Measurements from ENCODE around the gene PCDH15.

The PCDH15 gene

GRCh38 chr10:54060572-54060971, 740.5 kb downstream of the PCDH15 start:
- Histone ChIP-seq H3K36me3 (ENCODE audit: low read length) (no peaks in the 10 kb centered on the region), H3K27ac (ENCODE audit: low read depth, low read length) (no peak overlapping the region)

GRCh38 chr10:54057357-54057756, 743.7 kb downstream of the PCDH15 start:
- no peak overlapping the region for H2AFZ ChIP-seq (ENCODE audit: low read depth, low read length, severe bottlenecking)
- H3K9me2 ChIP-seq (replicated peaks; ENCODE audit: insufficient read depth, low read length), result no peaks in the 10 kb centered on the region
- no peak overlapping the region for H3K9ac ChIP-seq (ENCODE audit: low read length)
- H3K4me3 ChIP-seq (ENCODE audit: insufficient read depth, low read length, poor library complexity, severe bottlenecking), result no peak overlapping the region
- H3K79me2 ChIP-seq (ENCODE audit: insufficient read depth, low read length), result no peaks in the 10 kb centered on the region
- H3K27me3 ChIP-seq (ENCODE audit: low read length), result no peaks in the 10 kb centered on the region
- H4K20me1 ChIP-seq (ENCODE audit: low read depth, low read length), result no peaks in the 10 kb centered on the region
- TF ChIP-seq EZH2phosphoT487 (conservative IDR thresholded peaks at IDR 0.05; ENCODE audit: low read length) (no peak), CTCF (IDR thresholded peaks at IDR 0.05; ENCODE audit: insufficient read depth, low read length, poor library complexity, severe bottlenecking) (no peak)
- H3K9me3 ChIP-seq (ENCODE audit: insufficient read depth, low read length), result no peaks in the 10 kb centered on the region
- no peak overlapping the region for H3K27ac ChIP-seq (ENCODE audit: low read depth, low read length)
- no peaks in the 10 kb centered on the region for H3F3A ChIP-seq (ENCODE audit: insufficient read depth)
- H3K36me3 ChIP-seq (ENCODE audit: low read length), result no peaks in the 10 kb centered on the region
- H3K4me2 ChIP-seq (ENCODE audit: low read depth, low read length, poor library complexity, severe bottlenecking), result no peak overlapping the region

More at GRCh38 chr10:54060572-54060971, 740.5 kb downstream of the PCDH15 start:
- TF ChIP-seq CTCF (IDR thresholded peaks at IDR 0.05; ENCODE audit: insufficient read depth, low read length, poor library complexity, severe bottlenecking), result no peak
- TF ChIP-seq EZH2phosphoT487 (conservative IDR thresholded peaks at IDR 0.05; ENCODE audit: low read length), result no peak
- Histone ChIP-seq H3K27me3 (ENCODE audit: low read length) (no peaks in the 10 kb centered on the region), H3K79me2 (ENCODE audit: insufficient read depth, low read length) (no peaks in the 10 kb centered on the region), H3K9ac (ENCODE audit: low read length) (no peak overlapping the region), H4K20me1 (ENCODE audit: low read depth, low read length) (no peaks in the 10 kb centered on the region), H3K4me2 (ENCODE audit: low read depth, low read length, poor library complexity, severe bottlenecking) (no peak overlapping the region), H3K4me3 (ENCODE audit: insufficient read depth, low read length, poor library complexity, severe bottlenecking) (no peak overlapping the region), H3F3A (ENCODE audit: insufficient read depth) (no peaks in the 10 kb centered on the region), H2AFZ (ENCODE audit: low read depth, low read length, severe bottlenecking) (no peak overlapping the region), H3K9me3 (ENCODE audit: insufficient read depth, low read length) (no peaks in the 10 kb centered on the region), H3K9me2 (replicated peaks; ENCODE audit: insufficient read depth, low read length) (no peaks in the 10 kb centered on the region)

- H3K79me2 ChIP-seq (ENCODE audit: insufficient read depth, low read length), result no peaks in the 10 kb centered on the region
- H3K27me3 ChIP-seq (ENCODE audit: low read length), result no peaks in the 10 kb centered on the region
- no peaks in the 10 kb centered on the region for H3K9me2 ChIP-seq (replicated peaks; ENCODE audit: insufficient read depth, low read length)
- H3F3A ChIP-seq (ENCODE audit: insufficient read depth), result no peaks in the 10 kb centered on the region
- no peak overlapping the region for H3K9ac ChIP-seq (ENCODE audit: low read length)
- TF ChIP-seq CTCF (IDR thresholded peaks at IDR 0.05; ENCODE audit: insufficient read depth, low read length, poor library complexity, severe bottlenecking) (no peak), EZH2phosphoT487 (conservative IDR thresholded peaks at IDR 0.05; ENCODE audit: low read length) (no peak)
- H2AFZ ChIP-seq (ENCODE audit: low read depth, low read length, severe bottlenecking), result no peak overlapping the region
- no peaks in the 10 kb centered on the region for H4K20me1 ChIP-seq (ENCODE audit: low read depth, low read length)
- H3K4me2 ChIP-seq (ENCODE audit: low read depth, low read length, poor library complexity, severe bottlenecking), result no peak overlapping the region
- H3K4me3 ChIP-seq (ENCODE audit: insufficient read depth, low read length, poor library complexity, severe bottlenecking), result no peak overlapping the region
- no peaks in the 10 kb centered on the region for H3K9me3 ChIP-seq (ENCODE audit: insufficient read depth, low read length)
- no peaks in the 10 kb centered on the region for H3K36me3 ChIP-seq (ENCODE audit: low read length)
- H3K27ac ChIP-seq (ENCODE audit: low read depth, low read length), result no peak overlapping the region
These were observed 774.7 kb downstream of the PCDH15 start for GRCh38 chr10:54026340-54026739.
